HG03039 (cell line): ENCODE results near the gene SLC16A10.

Experiments
- ATAC-seq: cut with Tn5 transposase; IDR thresholded peaks from one replicate; pipeline ENCODE4 v1.9.1; 2021; ENCODE audit warnings: mild to moderate bottlenecking, moderate library complexity; ENCODE audit not compliant: unreplicated experiment

Gene SLC16A10

DNA sequence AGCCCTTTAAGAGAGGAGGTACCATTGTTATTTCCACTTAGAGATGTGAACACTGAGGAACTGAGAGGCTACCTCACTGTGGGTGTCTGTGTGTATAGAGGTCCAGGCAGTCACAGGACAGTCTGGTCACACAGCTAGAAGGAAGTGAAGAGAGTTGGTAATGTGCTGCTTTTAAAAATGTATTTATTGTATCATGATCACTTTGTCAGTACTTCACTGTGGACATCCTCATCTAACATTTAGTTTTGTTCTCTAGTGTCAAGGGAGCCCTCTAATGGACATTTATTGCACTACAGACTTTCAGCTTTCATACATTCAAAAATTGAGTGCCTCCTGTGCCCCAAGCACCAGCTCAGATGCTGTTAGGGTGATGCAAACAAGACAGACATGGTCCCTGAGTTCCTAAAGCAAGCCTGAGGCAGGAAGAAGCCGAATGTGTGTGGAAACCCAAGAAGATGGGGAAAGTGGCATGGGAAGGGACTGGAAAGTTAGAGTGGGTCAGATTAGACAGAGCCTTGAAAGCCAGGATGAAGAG lies 123.0 kb downstream of the SLC16A10 start:
- ATAC-seq: no peak

DNA sequence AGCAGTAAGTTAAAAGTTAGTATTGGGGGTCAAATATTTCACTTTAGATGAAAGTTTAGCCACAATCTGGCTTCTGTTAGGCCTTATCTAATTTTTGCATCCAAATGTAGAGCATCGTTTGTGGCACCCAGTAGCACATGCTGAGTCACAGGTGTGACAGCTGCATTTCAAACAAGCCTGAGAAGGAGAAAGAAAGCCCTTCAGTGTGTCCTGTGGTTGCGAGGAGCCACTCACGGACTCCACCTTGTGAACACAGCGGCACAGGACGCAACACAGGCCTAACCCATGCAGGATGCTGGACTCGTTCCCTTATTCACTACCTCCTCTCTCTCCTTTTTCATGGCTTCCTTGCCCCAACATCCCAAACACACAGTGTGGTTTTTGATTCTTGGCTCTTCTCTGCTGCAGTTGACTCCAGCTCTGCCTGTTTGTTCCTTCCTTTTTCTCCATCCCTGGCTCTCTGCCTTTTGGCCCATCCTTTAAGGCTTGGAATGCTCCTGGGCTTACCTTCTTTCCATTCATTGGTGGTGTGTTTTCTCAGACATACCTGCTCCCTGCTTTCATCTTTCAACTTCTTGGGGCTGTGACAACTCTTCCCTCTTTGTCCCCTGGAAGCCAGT lies 124.2 kb downstream of the SLC16A10 start:
- ATAC-seq: no peak

DNA sequence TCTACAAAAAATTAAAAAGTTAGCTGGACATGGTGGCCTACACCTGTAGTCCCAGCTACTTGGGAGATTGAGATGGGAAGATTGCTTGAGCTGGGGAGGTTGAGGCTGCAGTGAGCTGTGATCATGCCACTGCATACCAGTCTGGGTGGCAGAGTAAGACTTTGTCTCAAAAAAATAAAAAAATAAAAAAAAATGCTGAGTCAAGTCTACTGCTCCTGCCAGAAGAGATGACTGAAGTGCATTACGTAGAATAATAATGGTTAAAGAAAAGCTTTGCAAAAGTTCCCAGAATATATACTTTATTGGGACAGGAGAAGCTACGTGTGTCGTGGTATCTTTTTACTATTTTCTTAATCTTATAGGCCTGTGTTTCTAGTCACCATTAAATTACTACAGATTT lies 125.3 kb downstream of the SLC16A10 start:
- no peak for ATAC-seq

DNA sequence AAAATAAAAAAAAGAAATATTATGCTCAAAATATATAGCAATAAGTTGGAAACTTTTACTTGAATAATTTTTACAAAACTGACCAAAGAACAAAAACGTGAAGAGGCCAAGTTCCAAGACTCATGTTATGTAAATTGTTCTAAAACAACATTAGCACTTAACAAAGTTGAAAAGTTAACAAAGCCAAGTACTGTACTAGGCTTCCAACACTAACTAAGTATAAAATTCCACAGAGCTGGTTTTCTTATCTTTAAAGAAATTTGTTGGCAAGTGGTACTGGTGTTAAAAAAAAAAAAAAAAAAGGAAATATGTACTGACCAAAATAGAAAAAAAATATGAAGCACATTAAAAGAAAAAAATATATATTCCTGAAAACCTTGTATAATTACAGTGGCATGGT lies 127.8 kb downstream of the SLC16A10 start:
- ATAC-seq: no peak

DNA sequence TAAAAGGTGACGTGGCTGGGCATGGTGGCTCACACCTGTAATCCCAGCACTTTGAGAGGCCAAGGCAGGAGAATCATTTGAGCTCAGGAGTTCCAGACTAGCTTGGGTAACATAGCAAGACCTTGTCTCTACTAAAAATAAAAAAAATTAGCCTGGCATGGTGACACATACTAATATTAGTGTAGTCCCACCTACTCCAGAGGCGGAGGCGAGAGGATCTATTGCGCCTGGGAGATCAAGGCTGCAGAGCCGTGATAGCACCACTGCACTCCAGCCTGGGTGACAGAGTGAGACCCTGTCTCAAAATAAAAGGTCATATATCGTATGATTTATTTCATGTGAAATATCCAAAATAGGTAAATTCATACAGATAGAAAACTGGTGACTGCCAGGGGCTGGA lies 132.5 kb downstream of the SLC16A10 start:
- no peak for ATAC-seq

DNA sequence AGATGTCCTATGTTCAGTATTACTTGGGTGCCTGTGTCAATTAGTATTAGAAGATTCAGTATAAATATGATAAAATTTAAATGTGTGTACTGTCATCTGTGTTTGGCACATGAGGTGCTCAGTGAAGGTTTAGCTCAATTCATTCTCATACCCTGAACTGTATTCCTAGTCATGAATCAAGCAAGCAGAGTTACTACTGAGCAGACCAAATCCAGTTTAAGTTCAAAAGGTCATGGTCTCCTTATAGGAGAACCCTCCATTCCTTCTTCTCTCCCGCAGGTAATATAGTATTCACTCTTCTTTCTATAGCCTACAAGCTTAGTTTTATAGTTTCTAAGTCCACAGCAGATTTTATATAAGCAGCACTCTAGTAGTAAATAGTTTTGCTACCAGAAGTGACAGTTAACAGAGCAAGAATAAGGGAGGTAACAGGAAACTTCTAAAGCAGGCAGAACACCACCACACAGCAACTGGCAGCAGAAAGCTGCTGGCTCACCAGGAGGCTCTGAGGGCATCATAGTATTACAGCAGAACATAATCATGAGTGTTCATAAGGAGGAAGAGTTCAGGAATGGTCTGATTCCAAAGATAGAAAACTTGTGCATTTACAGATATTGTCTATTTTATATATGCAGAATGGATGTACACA lies 133.2 kb downstream of the SLC16A10 start:
- no peak for ATAC-seq

DNA sequence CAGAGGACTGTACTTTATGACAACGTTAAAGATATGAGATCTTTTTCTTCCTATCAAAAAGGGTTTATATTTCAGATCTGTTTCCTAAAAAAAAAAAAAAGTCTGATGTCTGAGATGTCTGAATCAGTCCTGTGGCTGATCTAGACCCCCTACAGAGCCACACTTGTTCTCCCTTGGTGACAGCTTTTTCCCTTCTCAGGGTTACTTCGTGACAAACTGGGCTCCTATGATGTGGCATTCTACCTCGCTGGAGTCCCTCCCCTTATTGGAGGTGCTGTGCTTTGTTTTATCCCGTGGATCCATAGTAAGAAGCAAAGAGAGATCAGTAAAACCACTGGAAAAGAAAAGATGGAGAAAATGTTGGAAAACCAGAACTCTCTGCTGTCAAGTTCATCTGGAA lies 134.5 kb downstream of the SLC16A10 start:
- ATAC-seq: no peak

DNA sequence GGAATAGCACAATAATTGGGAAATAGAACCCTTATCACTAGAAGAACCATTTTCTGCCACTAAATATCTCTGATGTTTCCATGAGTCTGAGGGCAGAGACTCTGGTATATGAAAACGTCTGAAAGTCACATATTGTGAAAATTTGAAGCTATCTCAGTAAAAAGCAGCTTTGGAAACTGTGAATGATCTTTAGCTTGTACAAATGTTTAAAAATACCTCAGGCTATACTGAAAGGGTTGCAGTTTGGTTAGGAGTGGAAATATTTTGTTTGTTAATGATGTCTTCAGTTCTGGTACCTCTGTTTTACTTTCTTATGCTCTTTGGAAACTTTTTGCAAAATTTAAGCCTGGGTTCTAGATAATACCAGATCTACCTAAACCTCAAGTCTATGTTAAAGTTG lies 135.0 kb downstream of the SLC16A10 start:
- ATAC-seq: no peak

DNA sequence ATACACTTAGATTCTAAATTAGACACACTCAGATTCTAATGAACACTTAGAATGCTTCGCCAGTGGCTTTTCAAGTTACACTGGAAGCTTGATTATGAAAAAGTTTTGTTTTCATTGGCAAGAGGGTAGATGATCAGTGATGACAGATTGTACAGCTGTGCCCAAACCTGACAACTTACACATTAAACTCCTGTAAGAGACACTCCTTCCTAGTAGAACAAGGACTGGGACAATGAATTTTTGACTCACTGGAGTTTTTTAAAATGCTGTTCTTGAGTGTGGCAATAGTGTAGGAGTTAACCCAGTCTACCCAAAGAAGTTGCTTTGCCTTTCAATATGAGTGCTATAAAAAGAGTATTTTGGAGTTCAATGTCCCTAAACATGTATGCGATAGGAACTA lies 140.8 kb downstream of the SLC16A10 start:
- no peak for ATAC-seq

DNA sequence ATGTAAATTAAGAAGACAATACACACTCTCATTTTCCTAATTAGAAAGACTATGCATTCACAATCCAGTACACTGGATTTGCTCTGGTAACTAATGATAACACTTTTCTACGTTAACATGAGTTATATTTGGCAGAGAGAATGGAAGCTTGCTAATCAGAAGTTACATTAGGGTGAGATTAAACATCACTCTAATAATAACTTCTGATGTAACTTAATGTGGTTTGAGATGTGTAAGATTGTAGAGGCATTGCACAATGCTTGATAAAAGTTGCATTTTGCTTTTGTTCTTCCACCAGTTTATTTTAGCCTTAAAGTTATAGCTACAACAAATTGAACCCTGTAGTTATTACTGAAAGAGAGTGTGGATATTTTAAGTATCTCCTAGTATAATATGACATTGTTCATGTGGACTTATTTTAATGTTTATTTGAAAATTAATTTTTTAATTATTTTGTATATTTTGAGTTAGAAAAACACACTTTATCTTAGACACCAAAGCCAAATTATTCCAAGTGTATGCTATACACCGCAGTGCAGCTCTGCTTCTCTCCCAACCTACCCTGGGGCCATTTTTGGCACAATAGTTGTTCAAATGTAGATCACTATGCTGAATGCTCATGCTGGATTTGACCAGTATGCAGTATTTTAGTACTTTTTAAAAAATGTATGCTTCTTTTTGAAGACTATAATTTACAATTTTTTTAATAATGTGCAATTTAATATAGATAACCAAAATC lies 143.2 kb downstream of the SLC16A10 start:
- no peak for ATAC-seq

DNA sequence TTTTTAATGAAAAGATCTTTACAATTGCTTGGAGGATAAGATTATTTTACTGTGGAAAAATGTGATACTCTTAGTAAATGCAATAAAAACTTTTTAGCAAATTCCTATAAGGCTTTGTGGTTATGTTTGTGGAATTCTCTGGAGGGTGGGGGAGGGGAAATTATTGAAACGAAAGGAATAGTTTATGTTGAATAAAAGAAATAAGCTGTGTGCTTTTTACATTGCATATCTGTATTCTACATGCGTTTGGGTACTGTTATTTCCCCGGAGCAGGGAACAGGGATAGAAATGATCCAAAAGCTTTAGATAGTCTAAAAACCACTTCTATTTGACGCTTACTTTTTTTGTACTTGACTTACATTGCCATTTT lies 143.8 kb downstream of the SLC16A10 start:
- ATAC-seq: no peak

DNA sequence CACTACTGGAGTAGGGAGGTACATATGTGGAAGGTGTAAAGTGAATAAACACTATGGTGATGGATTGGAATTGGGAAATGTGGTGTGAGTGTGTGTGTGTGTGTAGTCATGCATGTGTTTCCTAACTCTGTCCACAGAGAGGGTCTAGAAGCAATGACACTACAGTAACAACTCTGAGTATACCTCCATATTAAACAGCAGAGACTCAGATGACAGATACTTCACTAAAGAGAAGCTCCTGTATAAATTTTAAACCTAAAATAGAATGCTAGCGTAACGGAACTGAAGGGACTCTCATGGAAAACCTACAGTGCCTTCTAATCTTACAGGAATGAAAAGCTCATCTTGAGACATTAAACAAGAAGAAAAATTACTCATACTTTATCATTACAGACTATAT lies 150.5 kb downstream of the SLC16A10 start:
- no peak for ATAC-seq

DNA sequence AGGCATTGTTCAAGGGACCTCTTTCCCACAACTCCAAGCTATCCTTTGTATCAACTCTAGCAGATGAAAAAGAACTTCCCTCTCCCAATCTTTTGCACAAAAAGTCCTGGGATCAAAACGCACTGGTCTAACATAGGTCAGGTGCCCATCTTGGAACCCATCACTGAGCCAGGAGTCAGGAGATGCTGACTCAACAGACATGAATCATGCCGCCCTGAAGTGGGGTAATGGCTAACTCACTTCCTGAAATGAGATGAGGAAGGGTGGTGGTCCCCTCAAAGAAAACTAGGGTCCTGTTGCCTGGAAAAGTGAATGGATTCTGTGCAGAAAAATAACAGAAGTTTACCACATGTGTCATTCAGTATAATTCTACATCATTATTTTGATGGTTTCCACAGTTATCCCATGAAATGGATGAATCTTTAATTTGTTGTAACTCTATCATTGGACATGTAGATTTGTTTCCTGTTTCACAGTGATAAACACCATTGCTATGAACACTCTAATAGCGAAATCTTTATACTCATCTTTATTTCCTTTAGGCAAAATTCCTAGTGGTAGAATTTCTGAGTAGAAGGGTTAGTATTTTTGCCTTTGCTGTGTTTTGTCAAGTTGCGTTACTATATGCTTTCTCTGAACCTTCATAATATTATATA lies 151.3 kb downstream of the SLC16A10 start:
- no peak for ATAC-seq

DNA sequence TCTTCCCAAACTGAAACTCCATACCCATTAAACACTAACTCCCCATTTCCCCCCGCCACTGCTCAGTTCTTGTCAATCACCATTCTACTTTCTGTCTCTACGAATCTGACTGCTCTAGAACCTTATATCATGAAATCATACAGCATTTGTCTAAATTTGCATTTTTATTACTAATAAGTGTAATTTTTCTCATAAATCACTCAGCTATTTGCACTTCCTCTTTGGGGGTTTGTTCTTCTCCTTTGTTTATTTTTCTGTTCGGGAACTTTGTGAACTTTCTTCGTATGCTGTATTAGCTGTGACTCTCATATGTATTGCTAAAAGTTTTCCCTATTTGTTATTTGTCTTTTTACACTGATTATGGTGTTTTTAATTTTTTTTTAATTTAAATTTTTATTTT lies 152.2 kb downstream of the SLC16A10 start:
- ATAC-seq: no peak

DNA sequence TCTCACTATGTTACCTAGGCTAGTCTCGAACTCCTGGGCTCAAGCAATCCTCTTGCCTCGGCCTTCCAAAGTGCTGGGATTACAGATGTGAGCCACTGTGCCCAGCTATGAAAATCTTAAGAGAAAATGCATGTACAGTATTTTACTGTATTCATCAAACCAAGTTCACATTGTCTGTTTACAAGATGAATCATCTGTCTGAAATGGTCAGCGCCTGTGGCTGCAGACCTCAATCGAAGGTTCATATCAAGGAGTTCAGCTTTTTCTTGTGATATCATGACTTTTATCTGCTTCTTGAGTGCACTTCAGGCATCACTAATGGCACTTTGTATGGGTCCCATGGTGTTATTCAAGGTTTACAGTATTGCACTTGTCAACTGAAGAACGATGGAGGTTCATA lies 155.1 kb downstream of the SLC16A10 start:
- ATAC-seq: no peak

DNA sequence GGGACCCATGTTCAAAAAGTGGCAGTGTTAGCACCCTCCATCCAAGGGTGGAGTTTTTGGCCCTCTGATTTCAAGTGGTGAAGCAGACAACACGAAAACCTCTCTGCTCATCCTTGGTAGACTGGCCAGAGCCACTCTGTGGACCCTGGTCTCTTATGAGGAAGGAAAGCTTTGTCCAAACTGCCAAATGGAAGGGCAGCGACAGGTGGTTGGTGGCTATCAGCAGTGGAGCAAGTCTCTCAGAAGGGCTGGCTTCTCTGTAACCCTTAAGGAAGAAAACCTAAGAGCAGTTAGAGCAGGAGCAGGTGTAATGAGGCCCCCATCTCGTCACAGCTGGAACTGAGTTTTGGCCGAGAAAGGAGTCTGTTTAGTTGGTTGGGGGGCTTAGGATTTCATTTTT lies 155.8 kb downstream of the SLC16A10 start:
- no peak for ATAC-seq

DNA sequence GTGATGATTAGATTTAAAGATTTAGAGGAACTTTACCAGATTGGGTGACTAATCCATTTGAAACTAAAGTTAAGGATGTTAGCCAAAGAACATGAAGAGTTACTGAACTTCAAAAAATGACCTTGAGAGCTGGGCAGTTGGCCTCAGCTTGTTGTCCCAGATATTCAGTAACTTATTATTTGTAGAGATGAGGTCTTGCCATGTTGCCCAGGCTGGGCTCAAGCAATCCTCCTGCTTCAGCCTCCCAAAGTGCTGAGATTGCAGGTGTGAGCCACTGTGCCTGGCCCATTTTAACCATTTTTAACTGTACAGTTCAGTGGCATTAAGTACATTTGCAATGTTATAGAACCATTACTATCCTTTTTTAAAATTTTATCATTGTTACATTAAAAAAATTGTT lies 161.5 kb downstream of the SLC16A10 start:
- no peak for ATAC-seq

DNA sequence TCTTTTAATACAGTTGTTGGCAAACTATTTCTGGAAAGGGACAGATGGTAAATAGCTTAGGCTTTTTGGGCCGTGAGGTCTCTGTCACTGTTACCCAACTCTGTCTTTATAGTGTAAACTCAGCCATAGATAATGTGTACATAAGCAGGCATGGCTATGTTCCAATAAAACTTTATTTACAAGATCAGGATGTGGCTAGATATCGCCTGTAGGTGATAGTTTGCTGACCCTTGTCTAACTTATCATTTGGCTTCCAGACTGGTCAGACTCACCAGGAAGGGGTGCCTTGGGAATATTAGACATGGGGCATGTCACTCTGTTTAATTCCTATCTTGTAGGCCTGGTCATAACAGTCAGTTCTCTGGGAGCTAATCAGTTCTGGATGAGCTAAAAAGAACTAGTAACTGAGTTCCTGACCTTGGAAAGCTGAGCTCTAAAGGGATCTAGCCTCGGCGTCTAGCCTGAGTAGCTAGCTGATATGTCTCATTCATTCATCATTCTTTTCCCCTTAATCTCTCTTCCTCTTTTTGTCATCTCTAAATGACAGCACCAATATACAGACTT lies 163.6 kb downstream of the SLC16A10 start:
- ATAC-seq: no peak

DNA sequence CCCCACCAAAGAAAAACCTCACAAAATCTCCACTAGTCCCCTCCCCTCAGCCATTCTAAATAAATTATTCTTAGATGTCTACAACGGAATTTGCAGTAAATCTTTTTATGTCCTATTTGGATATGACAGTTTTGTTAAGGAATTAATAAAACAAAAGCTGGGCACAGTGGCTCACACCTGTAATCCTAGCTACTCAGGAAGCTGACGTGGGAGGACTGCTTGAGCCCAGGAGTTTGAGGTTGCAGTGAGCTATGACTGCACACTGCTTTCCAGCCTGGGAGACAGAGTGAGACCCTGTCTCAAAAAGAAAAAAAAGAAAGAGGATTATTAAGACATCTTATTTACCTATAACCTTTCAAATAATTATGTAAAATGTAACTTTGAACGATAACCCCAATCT lies 165.4 kb downstream of the SLC16A10 start:
- ATAC-seq: no peak

DNA sequence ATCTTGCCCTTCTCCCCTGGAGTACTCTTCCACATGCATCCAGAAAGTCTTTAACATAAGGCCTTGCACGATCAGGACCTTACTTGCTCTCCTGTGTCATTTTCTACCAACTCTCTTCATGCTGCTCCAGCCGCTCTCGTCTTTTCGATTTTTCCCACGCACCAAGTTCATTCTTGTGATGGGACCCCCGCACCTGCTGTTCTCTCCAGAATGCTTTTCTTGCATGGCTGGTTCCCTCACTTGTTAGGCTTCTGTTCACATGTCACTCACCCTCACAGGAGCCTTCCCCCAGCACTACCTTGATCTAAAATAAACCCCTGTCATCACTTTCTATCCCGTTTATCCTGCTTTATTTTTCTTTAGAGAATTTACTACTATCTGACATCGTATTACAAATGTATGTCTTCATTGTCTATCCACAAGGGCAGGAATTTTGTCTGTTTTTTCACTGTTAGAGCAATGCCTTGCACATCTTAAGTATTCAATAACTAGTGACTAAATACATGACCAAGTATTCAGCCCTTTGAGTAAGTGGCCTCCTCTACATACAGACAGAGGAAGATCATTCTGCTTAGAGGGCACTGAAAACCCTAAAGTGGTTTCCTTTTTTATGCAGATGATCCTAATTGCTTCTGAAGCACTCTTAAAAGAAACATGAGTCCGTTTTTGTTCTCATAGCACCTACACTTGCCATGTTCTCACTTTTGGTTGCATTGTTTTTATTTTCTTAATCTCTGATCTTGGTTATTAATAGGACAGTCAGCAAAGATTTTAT lies 166.9 kb downstream of the SLC16A10 start:
- ATAC-seq: no peak

DNA sequence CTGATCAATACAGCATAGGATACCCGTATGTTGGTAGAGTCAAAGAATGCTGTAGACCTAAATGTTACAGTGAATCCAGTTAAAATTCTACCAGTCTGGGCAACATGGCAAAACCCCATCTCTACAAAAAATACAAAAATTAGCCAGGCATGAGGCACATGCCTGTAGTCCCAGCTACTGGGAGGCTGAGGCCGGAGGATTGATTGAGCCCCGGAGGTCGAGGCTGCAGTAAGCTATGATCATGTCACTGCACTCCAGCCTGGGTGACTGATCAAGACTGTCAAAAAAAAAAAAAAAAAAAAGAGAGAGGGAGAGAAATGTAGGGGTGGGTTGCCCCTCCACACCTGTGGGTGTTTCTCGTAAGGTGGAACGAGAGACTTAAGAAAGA lies 167.5 kb downstream of the SLC16A10 start:
- no peak for ATAC-seq
